Neural progenitor cell (in vitro differentiated cells): ENCODE results near the gene ITGA2B.

Source experiments
- CTCF ChIP-seq: fragments of 200-600 bp; sonication (generic); IDR thresholded peaks from 2 replicates; pipeline ENCODE4 v1.5.1; 2017; ENCODE audit warnings: antibody characterized with exemption, mild to moderate bottlenecking
- EZH2 ChIP-seq: fragments of 200-600 bp; sonication (generic); IDR thresholded peaks from 2 replicates; pipeline ENCODE4 v1.6.1; 2017; ENCODE audit warnings: antibody characterized with exemption, mild to moderate bottlenecking, moderate library complexity
- EZH2phosphoT487 ChIP-seq: fragments of 200-600 bp; sonication (generic); IDR thresholded peaks from 2 replicates; pipeline ENCODE4 v1.6.1; 2017; ENCODE audit warnings: antibody characterized with exemption

GRCh38 chr17:44414394-44415155 is 25.1 kb upstream of the ITGA2B start:
- TF ChIP-seq CTCF (no peak), EZH2 (no peak), EZH2phosphoT487 (no peak)
